Activated naive CD8-positive, alpha-beta T cell treated with anti-CD3 and anti-CD28 coated beads, Interleukin-2, amount 50 U/mL, for 16 hours (primary cell): ENCODE results near the gene GNAS.
"Not testable (repeated sequence)": the region's sequence is repeated elsewhere in the genome, so short reads cannot be mapped to it uniquely, and the experiment has no call there.

Experiments
- DNase-seq: peaks from one replicate; pipeline ENCODE4 v3.0.0-alpha.2; 2020; ENCODE audit warnings: low read depth, low spot score

GNAS gene

GRCh38 chr20:58828136-58828535, 24.4 kb upstream of the GNAS start:
- DNase-seq, result no peak

GRCh38 chr20:58828804-58829203, 23.7 kb upstream of the GNAS start:
- DNase-seq, result not testable (repeated sequence)

- no peak for DNase-seq
These were observed 23.0 kb upstream of the GNAS start for GRCh38 chr20:58829531-58829941.

GRCh38 chr20:58832457-58832856, 20.1 kb upstream of the GNAS start:
- DNase-seq, result no peak

- no peak for DNase-seq
These were observed 18.6 kb upstream of the GNAS start for GRCh38 chr20:58833921-58834320.

GRCh38 chr20:58835231-58835630, 17.3 kb upstream of the GNAS start:
- DNase-seq, result no peak

- no peak for DNase-seq
These were observed 15.8 kb upstream of the GNAS start for GRCh38 chr20:58836616-58837204.

GRCh38 chr20:58837717-58838116, 14.8 kb upstream of the GNAS start:
- DNase-seq, result no peak

GRCh38 chr20:58838174-58838573, 14.3 kb upstream of the GNAS start:
- DNase-seq, result no peak

- DNase-seq, result peak; percentile 22
These were observed 13.0 kb upstream of the GNAS start for GRCh38 chr20:58839474-58839874.

- DNase-seq, result no peak
These were observed 12.3 kb upstream of the GNAS start for GRCh38 chr20:58839991-58840747.

- no peak for DNase-seq
These were observed 11.5 kb upstream of the GNAS start for GRCh38 chr20:58840816-58841538.

- no peak for DNase-seq
These were observed 10.8 kb upstream of the GNAS start for GRCh38 chr20:58841539-58842264.

- DNase-seq, result no peak
These were observed 10.2 kb upstream of the GNAS start for GRCh38 chr20:58842276-58842675.

GRCh38 chr20:58843128-58843556, 9.4 kb upstream of the GNAS start:
- no peak for DNase-seq

- DNase-seq, result no peak
These were observed 6.8 kb upstream of the GNAS start for GRCh38 chr20:58845706-58846105.

- no peak for DNase-seq
These were observed 5.1 kb upstream of the GNAS start for GRCh38 chr20:58847463-58847862.

- peak; percentile 70 for DNase-seq
These were observed 1.8 kb upstream of the GNAS start, which contains the start of gene GNAS-AS1 for GRCh38 chr20:58850693-58851174. TSS of gene GNAS-AS1 (minus strand) at chr20:58850902.

GRCh38 chr20:58851221-58851968, 1.1 kb upstream of the GNAS start:
- no peak for DNase-seq

GRCh38 chr20:58851969-58852458, 502 bp upstream of the GNAS start:
- DNase-seq, result no peak

- no peak for DNase-seq
These were observed 950 bp downstream of the GNAS start for GRCh38 chr20:58853466-58853865.
